Adrenal gland (tissue), 12 donors: ENCODE measurements around the gene NEK9. TPM values are rescaled to one million over a fixed set of nuclear protein-coding genes. Genes with fewer than 3 reads are reported as not detected.

ENCODE experiments used
- DNase-seq, 7 donors: peaks; one replicate each; pipeline ENCODE4 v3.0.0-alpha.2; 2019 to 2020
- H3K27ac ChIP-seq, 5 donors: fragments of 200-600 bp; sonication (generic) in 4 of 5; 1 replicate in 3 of 5; 2 replicates in 2 of 5; pipeline versions ENCODE4 v1.5.1 to v1.8.0; 2016 to 2020; ENCODE audit warnings: mild to moderate bottlenecking in 1 of 5
- H3K27me3 ChIP-seq: fragments of 200-600 bp; 2 replicates; pipeline ENCODE4 v1.8.0; 2021
- H3K36me3 ChIP-seq, 2 donors: fragments of 200-600 bp; replicated peaks in 1 of 2; 1 replicate in 1 of 2; 2 replicates in 1 of 2; pipeline versions ENCODE4 v1.5.1 to v1.8.0; 2018 to 2022
- H3K4me1 ChIP-seq, 2 donors: fragments of 200-600 bp; replicated peaks in 1 of 2; 1 replicate in 1 of 2; 2 replicates in 1 of 2; pipeline versions ENCODE4 v1.5.1 to v1.8.0; 2018 to 2021
- H3K4me3 ChIP-seq, 4 donors: fragments of 200-600 bp; sonication (generic) in 3 of 4; one replicate each; pipeline ENCODE4 v1.5.1; 2016 to 2018
- H3K9me3 ChIP-seq, 3 donors: fragments of 200-600 bp; sonication (generic) in 1 of 3; replicated peaks in 1 of 3; 1 replicate in 2 of 3; 2 replicates in 1 of 3; pipeline versions ENCODE4 v1.5.1 to v1.8.0; 2016 to 2021
- POLR2A ChIP-seq, 2 donors: fragments of 450-650 bp; IDR thresholded peaks; one replicate each; pipeline ENCODE4 v1.6.1; 2017; ENCODE audit warnings: antibody characterized with exemption in 2 of 2, mild to moderate bottlenecking in 2 of 2, moderate library complexity in 1 of 2
- WGBS, 4 donors: extraction: QIAGEN DNeasy Blood & Tissue Kit in 2 of 4; methylation state at CpG; one replicate each; pipeline versions ENCODE4 v1.1.5 to v1.1.7; 2013 to 2017; 5-methylcytosine and 5-hydroxymethylcytosine counted together
- intact Hi-C, 2 donors: fragments of 100-400 bp; cut with DNase I; formaldehyde crosslinking; loops; one replicate each; pipeline versions ENCODE4 v1.14.1 to v1.15.0; 2022 to 2023
- polyA plus RNA-seq, 3 donors: library from polyadenylated mRNA; stranded (reverse); fragments of 200-250 nt in 2 of 3; fragments of 350-450 nt in 1 of 3; fragmentation: Illumina TruSeq in 1 of 3; extraction: RNeasy Lipid Tissue Mini Kit (QIAGEN cat#74804) in 1 of 3; gene quantifications; one replicate each; pipeline ENCODE4 v1.2.3, GENCODE V29; 2013 to 2014
- total RNA-seq, 9 donors: library from RNA; depleted of rRNA in 4 of 9; stranded (reverse); fragments of >200 nt in 4 of 9; fragments of 120-200 nt in 1 of 9; fragmentation: NEBNext Ultra II Directional in 1 of 9; extraction: Animal tissue kit (Norgen Biotek cat#: 25700) in 1 of 9; gene quantifications; one replicate each; pipeline versions ENCODE4 v1.1.0 to v1.2.4, GENCODE V29; 2013 to 2023
- TF ChIP-seq, protein P1 (sequence below), 6 experiments: fragments of 450-650 bp in 4 of 6; fragments of 200-600 bp in 2 of 6; sonication (generic) in 1 of 6; IDR thresholded peaks; 1 replicate in 5 of 6; 2 replicates in 1 of 6; pipeline versions ENCODE4 v1.5.1 to v1.8.0; 2016 to 2021; ENCODE audit warnings: antibody characterized with exemption in 6 of 6, mild to moderate bottlenecking in 2 of 6, moderate library complexity in 1 of 6
- donor health status: healthy with polysubstance abuse.
- donor health status: Bipolar disorder and iron deficiency.
- donor health status: DM: yes; HTN: yes; CAD: no.
- donor health status: DM: no; HTN: no; CAD: no.
- donor health status: DM: no; HTN: no; CAD: no.
- donor health status: DM: yes; HTN: yes; CAD: no.

The NEK9 gene
- total and polyA plus RNA-seq, 12 donors = 39.2 to 165 (median 75.5) TPM

- Histone ChIP-seq H3K4me1 (peaks cover 0 to 12% of the 10 kb centered on the region in 2 donors), H3K27ac (no peak overlapping the region), H3K9me3 (no peaks in the 10 kb centered on the region), H3K4me3 (no peak overlapping the region), H3K36me3 (no peaks in the 10 kb centered on the region), H3K27me3 (no peaks in the 10 kb centered on the region)
- WGBS, 4 donors = 77 to 88% (median 87%) methylated on average over 2 of the region's 2 CpGs
- no peak for DNase-seq
- TF ChIP-seq, protein P1, sequence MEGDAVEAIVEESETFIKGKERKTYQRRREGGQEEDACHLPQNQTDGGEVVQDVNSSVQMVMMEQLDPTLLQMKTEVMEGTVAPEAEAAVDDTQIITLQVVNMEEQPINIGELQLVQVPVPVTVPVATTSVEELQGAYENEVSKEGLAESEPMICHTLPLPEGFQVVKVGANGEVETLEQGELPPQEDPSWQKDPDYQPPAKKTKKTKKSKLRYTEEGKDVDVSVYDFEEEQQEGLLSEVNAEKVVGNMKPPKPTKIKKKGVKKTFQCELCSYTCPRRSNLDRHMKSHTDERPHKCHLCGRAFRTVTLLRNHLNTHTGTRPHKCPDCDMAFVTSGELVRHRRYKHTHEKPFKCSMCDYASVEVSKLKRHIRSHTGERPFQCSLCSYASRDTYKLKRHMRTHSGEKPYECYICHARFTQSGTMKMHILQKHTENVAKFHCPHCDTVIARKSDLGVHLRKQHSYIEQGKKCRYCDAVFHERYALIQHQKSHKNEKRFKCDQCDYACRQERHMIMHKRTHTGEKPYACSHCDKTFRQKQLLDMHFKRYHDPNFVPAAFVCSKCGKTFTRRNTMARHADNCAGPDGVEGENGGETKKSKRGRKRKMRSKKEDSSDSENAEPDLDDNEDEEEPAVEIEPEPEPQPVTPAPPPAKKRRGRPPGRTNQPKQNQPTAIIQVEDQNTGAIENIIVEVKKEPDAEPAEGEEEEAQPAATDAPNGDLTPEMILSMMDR (IDR thresholded peaks at IDR 0.05) = no peak
- no peak for TF ChIP-seq POLR2A (IDR thresholded peaks at IDR 0.05)
- intact Hi-C loops = loop anchor here in 1 of 2 donors (10.0 kb wide), 1 partner anchor 55 kb away; the partner anchor contains the start of gene EIF2B2
Observed at GRCh38 chr14:75059642-75060041, 67.2 kb downstream of the NEK9 start.

GRCh38 chr14:75054421-75054820 is 72.4 kb downstream of the NEK9 start:
- H3K27me3 ChIP-seq = no peaks in the 10 kb centered on the region
- 51 to 62% (median 56%) methylated on average over 1 of the region's 1 CpG for WGBS, 4 donors
- H3K36me3 ChIP-seq = no peaks in the 10 kb centered on the region
- no peak overlapping the region for H3K4me3 ChIP-seq
- DNase-seq = no peak
- TF ChIP-seq, protein P1 (IDR thresholded peaks at IDR 0.05) = no peak
- TF ChIP-seq POLR2A (IDR thresholded peaks at IDR 0.05) = no peak
- intact Hi-C loops = no loop called here
- H3K4me1 ChIP-seq = peaks cover 16 to 33% of the 10 kb centered on the region in 2 donors
- H3K27ac ChIP-seq = no peak overlapping the region
- no peaks in the 10 kb centered on the region for H3K9me3 ChIP-seq

- TF ChIP-seq, protein P1 (IDR thresholded peaks at IDR 0.05) = no peak
- no peak for TF ChIP-seq POLR2A (IDR thresholded peaks at IDR 0.05)
- Histone ChIP-seq H3K27ac (peak overlapping the region in 2 of 5 donors; percentile 4 to 53), H3K27me3 (no peaks in the 10 kb centered on the region), H3K4me3 (no peak overlapping the region), H3K9me3 (no peaks in the 10 kb centered on the region), H3K36me3 (no peaks in the 10 kb centered on the region), H3K4me1 (peaks cover 24 to 40% of the 10 kb centered on the region in 2 donors)
- intact Hi-C loops = no loop called here
- WGBS, 4 donors = 27 to 36% (median 33%) methylated on average over 5 of the region's 5 CpGs
- peak in 2 of 7 donors; percentile 54 to 59 for DNase-seq
Observed at GRCh38 chr14:75053396-75054291, 73.2 kb downstream of the NEK9 start.

- H3K27ac ChIP-seq = peak overlapping the region in 4 of 5 donors; percentile 74 to 94 (median 90)
- WGBS, 4 donors = 17 to 24% (median 22%) methylated on average over 5 of the region's 5 CpGs
- intact Hi-C loops = no loop called here
Observed at GRCh38 chr14:75051556-75051899, 75.3 kb downstream of the NEK9 start.

More at GRCh38 chr14:75051556-75051899, 75.3 kb downstream of the NEK9 start:
- Histone ChIP-seq H3K4me3 (peak overlapping the region in 2 of 4 donors; percentile 41 to 61), H3K27me3 (no peaks in the 10 kb centered on the region), H3K36me3 (no peaks in the 10 kb centered on the region), H3K9me3 (no peaks in the 10 kb centered on the region), H3K4me1 (peaks cover 29 to 46% of the 10 kb centered on the region in 2 donors)
- TF ChIP-seq POLR2A (IDR thresholded peaks at IDR 0.05) = no peak
- TF ChIP-seq, protein P1 (IDR thresholded peaks at IDR 0.05) = no peak
- DNase-seq = no peak
